Measurements from ENCODE around the gene CTH. TPM values are rescaled to one million over a fixed set of nuclear protein-coding genes. Genes with fewer than 3 reads are reported as not detected.
"Not testable (repeated sequence)": the region's sequence is repeated elsewhere in the genome, so short reads cannot be mapped to it uniquely, and the experiment has no call there.

The CTH gene
- total RNA-seq, 1 donor, result 1.8 TPM

DNA sequence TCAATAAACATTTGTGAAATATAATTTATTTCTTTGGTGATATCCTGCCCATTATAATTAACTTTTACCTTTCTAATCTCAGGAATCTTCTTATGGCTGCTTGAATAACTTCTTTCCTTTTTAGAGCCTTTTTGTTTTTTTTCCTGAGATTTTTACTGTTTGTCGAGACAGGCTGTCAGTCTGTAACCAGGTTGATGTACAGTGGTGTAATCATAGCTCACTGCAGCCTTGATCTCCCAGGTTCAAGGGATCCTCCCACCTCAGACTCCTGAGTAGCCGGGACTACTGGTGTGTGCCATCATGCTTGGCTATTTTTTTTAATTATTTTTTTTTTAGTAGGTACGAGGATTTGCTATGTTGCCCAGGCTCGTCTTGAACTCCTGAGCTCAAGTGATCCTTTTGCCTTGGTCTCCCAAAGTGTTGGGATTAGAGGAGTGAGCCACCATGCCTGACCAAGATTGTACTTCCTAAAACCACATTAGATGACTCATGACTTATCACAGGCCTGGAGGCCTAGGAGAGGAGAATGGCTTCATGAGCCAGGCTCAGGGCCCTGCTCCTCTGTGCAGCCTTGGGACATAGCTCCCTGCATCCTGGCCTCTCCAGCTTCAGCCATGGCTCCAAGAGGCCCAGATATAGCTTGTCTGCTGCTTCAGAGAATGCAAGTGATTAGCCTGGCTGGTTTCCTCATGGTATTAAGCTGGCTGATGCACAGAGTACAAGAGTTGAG, 48.6 kb downstream of the CTH start:
- Histone ChIP-seq H3K4me1 (ENCODE audit: insufficient read depth, low read length) (no peaks in the 10 kb centered on the region), H3K4me3 (ENCODE audit: low read length) (no peak overlapping the region), H3K27me3 (ENCODE audit: insufficient read depth, low read length) (no peaks in the 10 kb centered on the region), H3K9me3 (ENCODE audit: low read depth, low read length) (no peaks in the 10 kb centered on the region)

DNA sequence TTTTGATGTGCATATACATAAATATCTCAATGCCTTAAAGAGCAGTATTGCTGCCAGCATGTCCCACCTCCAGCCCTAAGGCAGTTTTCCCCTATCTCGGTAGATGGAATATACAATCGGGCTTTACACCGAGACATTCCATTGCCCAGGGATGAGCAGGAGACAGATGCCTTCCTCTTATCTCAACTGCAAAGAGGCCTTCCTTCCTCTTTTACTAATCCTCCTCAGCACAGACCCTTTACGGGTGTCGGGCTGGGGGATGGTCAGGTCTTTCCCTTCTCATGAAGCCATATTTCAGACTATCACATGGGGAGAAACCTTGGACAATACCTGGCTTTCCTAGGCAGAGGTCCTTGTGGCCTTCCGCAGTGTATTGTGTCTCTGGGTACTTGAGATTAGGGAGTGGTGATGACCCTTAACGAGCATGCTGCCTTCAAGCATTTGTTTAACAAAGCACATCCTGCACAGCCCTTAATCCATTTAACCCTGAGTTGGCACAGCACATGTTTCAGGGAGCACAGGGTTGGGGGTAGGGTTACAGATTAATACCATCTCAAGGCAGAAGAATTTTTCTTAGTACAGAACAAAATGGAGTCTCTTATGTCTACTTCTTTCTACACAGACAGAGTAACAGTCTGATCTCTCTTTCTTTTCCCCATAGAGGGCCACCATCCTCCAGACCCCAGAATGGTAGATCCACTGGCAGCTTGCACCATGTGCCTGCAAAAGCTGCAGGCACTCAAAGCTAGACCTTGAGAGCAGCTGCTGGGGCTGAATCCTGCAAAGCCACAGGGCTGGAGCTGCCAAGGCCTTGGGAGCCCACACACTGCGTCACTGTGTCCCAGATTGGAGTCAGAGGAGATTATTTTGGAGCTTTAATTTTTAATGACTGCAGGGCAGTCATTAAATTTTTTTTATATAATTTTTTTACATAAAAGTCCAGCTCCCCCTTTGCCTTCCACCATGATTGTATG, 50.0 kb downstream of the CTH start:
- not testable (repeated sequence) for H3K4me1 ChIP-seq (ENCODE audit: insufficient read depth, low read length); H3K4me3 ChIP-seq (ENCODE audit: low read length); H3K27me3 ChIP-seq (ENCODE audit: insufficient read depth, low read length); H3K9me3 ChIP-seq (ENCODE audit: low read depth, low read length)

DNA sequence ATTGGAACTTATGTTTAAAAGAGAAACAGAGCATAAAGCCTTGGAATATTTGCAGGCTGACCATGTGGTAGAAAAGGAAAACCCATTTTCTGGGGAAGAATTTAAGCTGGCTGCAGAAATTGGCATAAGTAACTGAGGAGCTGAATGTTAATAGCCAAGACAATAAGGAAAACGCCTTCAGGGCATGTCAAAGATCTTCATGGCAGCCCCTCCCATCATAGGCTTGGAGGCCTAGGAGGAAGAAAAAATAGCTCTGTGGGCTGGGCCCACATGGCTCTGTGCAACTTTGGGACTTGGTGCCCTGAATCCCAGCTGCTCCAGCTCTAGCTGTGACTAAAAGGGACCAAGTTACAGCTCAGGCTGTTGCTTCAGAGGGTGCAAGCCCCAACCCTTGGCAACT, 51.5 kb downstream of the CTH start:
- H3K4me1 ChIP-seq (ENCODE audit: insufficient read depth, low read length), result no peaks in the 10 kb centered on the region
- no peaks in the 10 kb centered on the region for H3K27me3 ChIP-seq (ENCODE audit: insufficient read depth, low read length)
- no peak overlapping the region for H3K4me3 ChIP-seq (ENCODE audit: low read length)
- H3K9me3 ChIP-seq (ENCODE audit: low read depth, low read length), result no peaks in the 10 kb centered on the region

DNA sequence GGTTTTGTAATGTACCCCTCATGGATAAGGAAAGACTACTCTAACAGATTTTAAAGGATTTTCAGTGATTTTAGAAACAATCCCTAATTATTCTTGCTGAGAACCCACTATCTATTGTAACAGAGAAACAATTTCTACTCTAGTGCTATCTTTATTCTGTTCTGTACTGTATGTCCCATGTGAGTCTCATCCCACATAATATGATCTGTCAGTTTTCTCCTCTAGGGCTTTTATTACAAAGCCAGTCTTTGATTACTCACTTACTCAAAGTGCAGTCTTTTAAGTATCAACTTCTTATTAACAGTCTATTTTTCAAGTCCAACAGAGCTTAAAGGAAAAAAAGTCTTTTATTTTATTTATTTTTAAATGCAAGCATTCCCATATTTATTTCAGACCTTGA, 54.8 kb downstream of the CTH start:
- H3K9me3 ChIP-seq (ENCODE audit: low read depth, low read length), result no peaks in the 10 kb centered on the region
- no peaks in the 10 kb centered on the region for H3K27me3 ChIP-seq (ENCODE audit: insufficient read depth, low read length)
- H3K4me3 ChIP-seq (ENCODE audit: low read length), result no peak overlapping the region
- H3K4me1 ChIP-seq (ENCODE audit: insufficient read depth, low read length), result no peaks in the 10 kb centered on the region

DNA sequence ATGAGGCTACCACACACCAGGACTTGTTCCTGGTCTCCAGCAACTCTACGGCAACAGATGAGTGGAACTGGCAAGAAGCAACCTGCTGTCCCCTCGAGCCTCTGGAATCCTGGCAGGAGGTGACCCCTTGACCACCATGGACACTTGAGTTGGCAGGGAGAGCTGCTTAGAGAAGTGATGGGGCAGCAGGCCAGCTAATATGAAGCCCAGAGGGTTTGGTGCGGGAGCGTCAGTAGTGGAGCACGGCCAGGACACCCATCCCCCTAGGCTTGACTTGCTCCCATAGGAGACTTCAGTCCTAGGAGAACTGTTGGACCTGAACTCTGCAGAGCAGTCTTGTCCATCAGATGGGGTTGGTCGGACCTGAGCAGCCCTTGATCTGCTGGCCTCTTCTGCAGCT, 56.5 kb downstream of the CTH start:
- H3K27me3 ChIP-seq (ENCODE audit: insufficient read depth, low read length), result no peaks in the 10 kb centered on the region
- no peaks in the 10 kb centered on the region for H3K4me1 ChIP-seq (ENCODE audit: insufficient read depth, low read length)
- H3K4me3 ChIP-seq (ENCODE audit: low read length), result no peak overlapping the region
- no peaks in the 10 kb centered on the region for H3K9me3 ChIP-seq (ENCODE audit: low read depth, low read length)

DNA sequence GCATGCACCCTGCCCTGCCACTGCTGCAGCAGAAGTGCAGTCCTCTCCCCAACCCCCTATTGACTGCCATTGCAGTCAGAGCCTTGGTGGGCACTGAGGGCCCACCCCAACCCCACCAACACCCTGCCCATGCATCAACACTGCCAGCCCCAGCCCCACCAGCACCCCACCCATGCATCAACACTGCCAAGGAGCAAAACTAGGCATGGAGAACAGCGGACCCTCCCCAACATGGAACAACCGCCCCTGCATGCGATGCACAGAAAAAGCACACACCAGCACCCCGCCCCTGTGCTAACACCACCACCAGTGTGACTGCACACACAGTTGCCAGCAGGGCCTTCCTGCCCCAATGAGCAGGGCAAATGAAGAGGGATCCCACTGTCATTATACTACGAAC, 57.1 kb downstream of the CTH start:
- H3K9me3 ChIP-seq (ENCODE audit: low read depth, low read length), result no peaks in the 10 kb centered on the region
- H3K4me1 ChIP-seq (ENCODE audit: insufficient read depth, low read length), result no peaks in the 10 kb centered on the region
- H3K27me3 ChIP-seq (ENCODE audit: insufficient read depth, low read length), result no peaks in the 10 kb centered on the region
- H3K4me3 ChIP-seq (ENCODE audit: low read length), result no peak overlapping the region

DNA sequence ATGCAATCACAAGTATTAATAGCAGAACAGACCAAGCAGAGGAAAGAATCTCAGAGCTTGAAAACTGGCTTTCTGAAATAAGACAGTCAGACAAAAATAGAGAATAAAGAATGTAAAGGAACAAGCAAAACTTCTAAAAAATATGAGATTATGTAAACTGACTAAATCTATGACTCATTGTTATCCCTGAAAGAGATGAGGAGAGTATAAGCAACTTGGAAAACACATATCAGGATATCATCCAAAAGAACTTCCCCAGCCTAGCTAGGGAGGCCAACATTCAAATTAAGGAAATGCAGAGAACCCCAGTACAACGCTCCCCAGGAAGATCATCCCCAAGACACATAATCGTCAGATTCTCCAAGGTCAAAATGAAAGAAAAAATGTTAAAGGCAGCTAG, 58.1 kb downstream of the CTH start:
- not testable (repeated sequence) for H3K27me3 ChIP-seq (ENCODE audit: insufficient read depth, low read length); H3K4me1 ChIP-seq (ENCODE audit: insufficient read depth, low read length); H3K4me3 ChIP-seq (ENCODE audit: low read length); H3K9me3 ChIP-seq (ENCODE audit: low read depth, low read length)

DNA sequence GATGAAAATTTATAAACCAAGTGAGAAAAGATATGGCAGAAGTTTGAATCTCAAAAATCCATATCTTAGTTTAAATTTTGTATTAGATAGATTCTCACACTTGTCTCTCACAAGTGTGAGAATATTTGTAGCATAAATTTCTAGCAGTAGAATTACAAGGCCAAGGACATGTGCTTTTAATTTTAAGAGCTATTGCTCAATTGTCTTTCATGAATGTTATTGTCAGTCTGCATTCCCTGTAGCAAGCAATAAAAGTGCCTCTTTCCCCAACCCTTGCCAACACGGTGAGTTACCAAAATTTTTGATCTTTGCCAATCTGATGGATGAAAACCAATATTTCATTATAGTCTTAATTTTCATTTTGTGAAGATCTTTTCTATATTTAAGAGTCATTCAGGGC, 64.0 kb downstream of the CTH start:
- Histone ChIP-seq H3K27me3 (ENCODE audit: insufficient read depth, low read length) (no peaks in the 10 kb centered on the region), H3K4me3 (ENCODE audit: low read length) (no peak overlapping the region), H3K4me1 (ENCODE audit: insufficient read depth, low read length) (no peaks in the 10 kb centered on the region), H3K9me3 (ENCODE audit: low read depth, low read length) (no peaks in the 10 kb centered on the region)

DNA sequence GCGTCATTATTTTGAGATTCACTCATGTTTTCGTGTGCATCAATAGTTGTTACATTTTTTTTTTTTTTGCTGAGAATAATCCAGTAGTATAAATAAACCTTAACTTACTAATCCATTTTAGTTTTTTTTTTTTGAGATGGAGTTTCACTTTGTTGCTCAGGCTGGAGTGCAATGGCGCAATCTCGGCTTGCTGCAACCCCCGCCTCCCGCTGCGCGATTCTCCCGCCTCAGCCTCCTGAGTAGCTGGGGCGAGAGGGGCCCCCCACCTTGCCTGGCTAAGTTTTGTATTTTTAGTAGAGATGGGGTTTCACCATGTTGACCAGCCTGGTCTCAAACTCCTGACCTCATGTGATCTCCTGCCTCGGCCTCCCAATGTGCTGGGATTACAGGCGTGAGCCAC, 66.0 kb downstream of the CTH start:
- Histone ChIP-seq H3K9me3 (ENCODE audit: low read depth, low read length) (no peaks in the 10 kb centered on the region), H3K4me1 (ENCODE audit: insufficient read depth, low read length) (no peaks in the 10 kb centered on the region), H3K4me3 (ENCODE audit: low read length) (no peak overlapping the region), H3K27me3 (ENCODE audit: insufficient read depth, low read length) (no peaks in the 10 kb centered on the region)

DNA sequence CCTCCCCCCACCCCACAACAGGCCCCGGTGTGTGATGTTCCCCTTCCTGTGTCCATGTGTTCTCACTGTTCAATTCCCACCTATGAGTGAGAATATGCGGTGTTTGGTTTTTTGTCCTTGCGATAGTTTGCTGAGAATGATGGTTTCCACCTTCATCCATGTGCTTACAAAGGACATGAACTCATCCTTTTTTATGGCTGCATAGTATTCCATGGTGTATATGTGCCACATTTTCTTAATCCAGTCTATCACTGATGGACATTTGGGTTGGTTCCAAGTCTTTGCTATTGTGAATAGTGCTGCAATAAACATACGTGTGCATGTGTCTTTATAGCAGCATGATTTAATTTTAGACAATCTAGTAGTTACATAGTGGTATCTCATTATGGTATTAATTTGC, 66.8 kb downstream of the CTH start:
- not testable (repeated sequence) for H3K27me3 ChIP-seq (ENCODE audit: insufficient read depth, low read length); H3K9me3 ChIP-seq (ENCODE audit: low read depth, low read length); H3K4me1 ChIP-seq (ENCODE audit: insufficient read depth, low read length); H3K4me3 ChIP-seq (ENCODE audit: low read length)

DNA sequence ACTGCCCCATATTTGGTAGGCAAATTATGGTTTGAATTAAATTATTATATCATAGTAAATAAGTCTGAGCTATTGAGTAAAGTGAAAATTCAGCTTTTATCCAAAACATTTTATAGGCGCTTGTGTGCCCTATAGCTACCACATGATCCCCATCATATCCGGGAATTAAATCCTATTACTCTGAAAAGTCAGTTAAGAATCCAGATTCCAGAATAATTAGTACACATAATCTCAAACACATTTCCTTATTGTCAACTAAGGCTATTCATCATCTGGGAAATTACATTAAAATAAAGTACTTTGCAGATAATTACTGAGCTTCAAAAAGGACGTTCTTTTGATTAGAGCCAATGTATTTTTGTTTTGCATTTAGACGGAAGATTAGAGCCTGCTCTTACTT, 72.3 kb downstream of the CTH start:
- no peaks in the 10 kb centered on the region for H3K4me1 ChIP-seq (ENCODE audit: insufficient read depth, low read length)
- no peak overlapping the region for H3K4me3 ChIP-seq (ENCODE audit: low read length)
- no peaks in the 10 kb centered on the region for H3K27me3 ChIP-seq (ENCODE audit: insufficient read depth, low read length)
- no peaks in the 10 kb centered on the region for H3K9me3 ChIP-seq (ENCODE audit: low read depth, low read length)

DNA sequence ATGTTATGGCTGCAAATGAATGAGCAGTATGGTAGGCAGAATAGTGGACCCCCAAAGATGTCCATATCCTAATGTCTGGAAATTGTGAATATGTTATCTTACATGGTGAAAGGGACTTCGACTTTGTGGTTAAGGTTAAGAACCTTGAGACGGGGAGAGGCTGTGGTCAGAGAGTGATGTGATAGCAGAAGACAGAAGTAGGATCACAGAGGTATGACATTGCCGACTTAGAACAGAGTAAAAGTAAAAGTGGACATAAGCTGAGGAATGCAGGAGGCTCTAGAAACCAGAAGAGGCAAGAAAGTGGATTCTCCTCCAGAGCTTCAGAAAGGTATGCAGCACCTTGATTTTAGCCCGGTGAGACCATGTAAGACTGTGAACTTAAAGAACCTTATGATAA, 74.6 kb downstream of the CTH start:
- no peaks in the 10 kb centered on the region for H3K27me3 ChIP-seq (ENCODE audit: insufficient read depth, low read length)
- no peak overlapping the region for H3K4me3 ChIP-seq (ENCODE audit: low read length)
- H3K9me3 ChIP-seq (ENCODE audit: low read depth, low read length), result no peaks in the 10 kb centered on the region
- H3K4me1 ChIP-seq (ENCODE audit: insufficient read depth, low read length), result no peaks in the 10 kb centered on the region

DNA sequence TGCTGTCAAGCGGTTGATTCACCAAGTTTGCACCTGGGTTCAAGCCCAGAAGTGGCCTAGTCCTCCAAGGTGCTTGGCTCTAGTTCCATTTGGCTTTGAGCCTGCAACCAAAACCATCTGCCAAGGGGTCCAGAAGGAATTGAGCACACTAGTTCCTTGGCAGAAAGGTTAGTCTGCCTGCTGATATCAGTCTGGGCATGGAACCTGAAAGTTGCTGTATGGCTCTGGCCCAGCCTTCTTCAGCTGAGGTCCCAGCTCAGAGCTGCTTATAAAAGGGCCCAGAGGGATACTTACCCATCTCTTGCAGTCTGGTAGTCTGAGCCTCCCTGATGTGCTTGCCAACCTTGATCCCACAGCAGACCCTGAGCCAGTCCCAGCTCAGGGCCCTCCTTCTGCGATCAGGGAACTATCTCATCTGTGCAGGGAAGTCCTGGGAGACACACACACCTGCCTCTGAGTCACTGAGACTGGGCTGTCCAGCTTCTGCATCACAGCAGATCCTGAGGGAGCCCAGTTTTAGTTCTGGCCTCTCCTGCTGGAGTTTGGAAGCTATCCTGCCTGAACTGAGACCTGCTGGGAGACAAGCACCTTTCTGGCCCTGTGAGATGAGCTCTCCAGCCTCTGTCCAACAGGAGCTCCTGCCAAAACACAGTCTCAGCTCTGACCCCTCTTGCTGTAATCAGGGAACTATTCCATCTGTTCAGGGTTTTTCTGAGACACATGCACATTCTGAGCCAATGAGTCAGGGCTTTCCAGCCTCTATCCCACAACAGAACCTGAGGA, 75.8 kb downstream of the CTH start:
- no peaks in the 10 kb centered on the region for H3K9me3 ChIP-seq (ENCODE audit: low read depth, low read length)
- H3K4me3 ChIP-seq (ENCODE audit: low read length), result no peak overlapping the region
- H3K4me1 ChIP-seq (ENCODE audit: insufficient read depth, low read length), result no peaks in the 10 kb centered on the region
- H3K27me3 ChIP-seq (ENCODE audit: insufficient read depth, low read length), result no peaks in the 10 kb centered on the region

DNA sequence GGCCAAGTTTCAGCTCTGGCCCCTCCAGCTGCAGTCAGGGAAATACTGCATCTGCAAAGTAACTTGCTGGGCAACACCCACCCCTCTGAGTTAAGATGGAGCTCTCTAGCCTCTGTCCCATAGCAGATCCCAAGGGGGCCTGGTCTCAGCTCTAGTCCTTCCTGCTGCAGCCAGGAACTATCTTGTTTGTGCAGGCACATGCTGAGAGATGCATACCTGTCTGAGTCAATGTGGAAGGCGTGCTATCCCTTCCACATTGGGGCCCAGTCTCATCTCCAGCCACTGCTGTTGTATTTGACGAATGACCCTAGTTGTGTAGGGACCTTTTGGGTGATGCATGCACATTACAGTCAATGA, 76.4 kb downstream of the CTH start:
- H3K27me3 ChIP-seq (ENCODE audit: insufficient read depth, low read length), result no peaks in the 10 kb centered on the region
- H3K4me3 ChIP-seq (ENCODE audit: low read length), result no peak overlapping the region
- H3K9me3 ChIP-seq (ENCODE audit: low read depth, low read length), result no peaks in the 10 kb centered on the region
- no peaks in the 10 kb centered on the region for H3K4me1 ChIP-seq (ENCODE audit: insufficient read depth, low read length)

DNA sequence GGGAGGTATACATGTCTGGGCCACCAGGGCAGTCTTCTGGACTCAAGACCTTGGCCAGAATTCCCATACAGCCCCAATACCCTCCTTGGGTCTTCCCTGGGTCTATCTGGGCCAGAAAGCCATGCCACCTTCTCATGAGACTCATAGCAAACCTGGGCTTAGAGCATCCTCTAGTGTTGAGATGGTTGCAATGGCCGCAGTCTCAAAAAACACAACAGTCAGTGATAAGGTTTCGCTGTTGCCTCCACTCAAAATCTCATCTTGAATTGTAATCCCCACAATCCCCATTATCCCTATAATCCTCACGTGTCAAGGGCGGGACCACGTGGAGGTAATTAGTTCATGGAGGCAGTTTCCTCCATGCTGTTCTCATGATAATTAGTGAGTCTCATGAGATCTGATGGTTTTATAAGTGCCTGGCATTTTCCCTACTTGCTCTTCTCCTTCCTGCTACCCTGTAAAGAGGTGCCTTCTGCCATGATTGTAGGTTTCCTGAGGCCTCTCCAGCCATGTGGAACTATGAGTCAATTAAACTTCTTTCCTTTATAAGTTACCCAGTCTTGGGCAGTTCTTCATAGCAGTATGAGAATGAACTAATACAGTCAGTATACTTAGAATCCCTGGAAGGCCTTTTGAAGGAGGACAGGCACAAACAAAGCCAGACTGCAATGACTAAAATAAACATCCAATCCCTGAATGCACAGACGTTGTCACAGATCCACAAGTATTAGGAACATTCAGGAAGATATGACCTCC, 77.0 kb downstream of the CTH start:
- Histone ChIP-seq H3K4me1 (ENCODE audit: insufficient read depth, low read length) (no peaks in the 10 kb centered on the region), H3K27me3 (ENCODE audit: insufficient read depth, low read length) (no peaks in the 10 kb centered on the region), H3K9me3 (ENCODE audit: low read depth, low read length) (no peaks in the 10 kb centered on the region), H3K4me3 (ENCODE audit: low read length) (no peak overlapping the region)
